HG03060 (cell line): Measurements from ENCODE around the gene UMODL1.
"Not testable (repeated sequence)": the region's sequence is repeated elsewhere in the genome, so short reads cannot be mapped to it uniquely, and the experiment has no call there.

Experiments
- ATAC-seq: cut with Tn5 transposase; IDR thresholded peaks from one replicate; pipeline ENCODE4 v1.9.1; 2021; ENCODE audit warnings: low read depth, moderate number of reproducible peaks; ENCODE audit not compliant: unreplicated experiment

UMODL1 gene

GRCh38 chr21:42109873-42110525, 38.9 kb downstream of the UMODL1 start:
- ATAC-seq = no peak

GRCh38 chr21:42110691-42111469, 39.8 kb downstream of the UMODL1 start:
- ATAC-seq = no peak

- no peak for ATAC-seq
These were observed 40.3 kb downstream of the UMODL1 start for GRCh38 chr21:42111470-42111743.

- ATAC-seq = no peak
These were observed 40.7 kb downstream of the UMODL1 start for GRCh38 chr21:42111811-42112210.

- ATAC-seq = no peak
These were observed 41.1 kb downstream of the UMODL1 start for GRCh38 chr21:42112238-42112637.

GRCh38 chr21:42112857-42113256, 41.7 kb downstream of the UMODL1 start:
- no peak for ATAC-seq

- ATAC-seq = no peak
These were observed 42.9 kb downstream of the UMODL1 start for GRCh38 chr21:42113926-42114409.

- ATAC-seq = no peak
These were observed 43.5 kb downstream of the UMODL1 start for GRCh38 chr21:42114646-42115045.

- ATAC-seq = no peak
These were observed 44.1 kb downstream of the UMODL1 start for GRCh38 chr21:42115136-42115683.

- ATAC-seq = not testable (repeated sequence)
These were observed 45.4 kb downstream of the UMODL1 start for GRCh38 chr21:42116551-42116950.

- no peak for ATAC-seq
These were observed 46.3 kb downstream of the UMODL1 start for GRCh38 chr21:42117229-42117966.

GRCh38 chr21:42117967-42118780, 47.1 kb downstream of the UMODL1 start:
- ATAC-seq = no peak

- no peak for ATAC-seq
These were observed 47.8 kb downstream of the UMODL1 start for GRCh38 chr21:42118901-42119300.

- ATAC-seq = no peak
These were observed 49.2 kb downstream of the UMODL1 start for GRCh38 chr21:42120101-42120902.

- ATAC-seq = no peak
These were observed 49.9 kb downstream of the UMODL1 start for GRCh38 chr21:42120903-42121535.

GRCh38 chr21:42121794-42122193, 50.7 kb downstream of the UMODL1 start:
- no peak for ATAC-seq

GRCh38 chr21:42122398-42122797, 51.3 kb downstream of the UMODL1 start:
- ATAC-seq = no peak

GRCh38 chr21:42122808-42123207, 51.7 kb downstream of the UMODL1 start:
- no peak for ATAC-seq
